ENCODE measurements around the gene SF3A2.

The SF3A2 gene

GRCh38 chr19:2255112-2255845, 18.7 kb downstream of the SF3A2 start:
- no peak for DNase-seq

DNA sequence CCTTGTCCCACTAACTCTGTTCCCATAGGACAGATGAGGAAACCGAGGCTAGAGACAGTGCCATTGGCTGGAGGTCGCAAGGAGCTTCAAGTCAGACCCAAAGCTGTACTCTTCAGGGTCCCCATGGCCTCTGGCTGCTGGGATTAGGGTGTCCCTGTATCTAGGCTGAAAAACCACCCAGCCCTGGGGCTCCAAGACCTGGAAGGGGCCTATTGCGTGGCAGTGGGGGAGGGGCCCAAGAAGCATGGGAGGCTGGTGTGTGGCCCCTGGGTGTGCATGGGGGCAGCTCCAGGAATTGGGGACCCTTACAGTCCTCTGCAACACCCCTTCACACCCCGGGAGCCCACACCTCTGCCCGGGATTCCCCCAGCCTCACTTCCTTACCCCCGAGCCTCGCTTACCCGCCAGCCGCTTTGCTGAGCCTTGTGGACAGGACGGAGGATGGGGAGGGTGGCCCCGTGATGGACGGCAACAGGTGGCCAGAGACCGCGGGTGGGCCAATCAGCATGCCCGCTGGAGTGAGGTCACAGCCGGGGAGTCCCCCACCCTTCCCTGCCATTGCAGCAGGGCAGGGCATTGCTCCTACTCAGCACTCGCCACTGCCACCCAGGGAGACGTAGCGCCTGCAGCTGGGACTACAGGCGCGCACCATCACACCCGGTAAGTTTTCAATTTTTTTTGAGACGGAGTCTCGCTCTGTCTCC, 19.5 kb downstream of the SF3A2 start, which contains the start of gene JSRP1:
Gene JSRP1, minus strand, starts transcription at position 436 of the 704 bp plus-strand sequence. CDS start 1,103 bp downstream, outside the sequence.
- no peak for DNase-seq

DNA sequence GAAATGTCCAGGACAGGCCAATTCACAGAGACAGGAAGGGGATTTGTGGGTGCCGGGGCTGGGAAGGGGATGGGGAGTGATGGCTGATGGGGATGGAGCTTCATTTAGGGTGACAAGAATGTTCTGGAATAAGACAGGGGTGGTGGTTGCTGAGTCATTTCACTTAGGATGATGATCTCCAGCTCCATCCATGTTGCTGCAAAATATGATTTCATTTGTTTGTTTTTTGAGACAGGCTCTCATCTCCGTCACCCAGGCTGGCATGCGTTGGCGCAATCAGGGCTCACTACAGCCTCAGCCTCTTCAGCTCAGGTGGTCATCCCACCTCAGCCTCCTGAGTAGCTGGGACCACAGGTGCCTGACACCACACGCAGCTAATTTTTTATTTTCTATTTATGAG, 22.7 kb downstream of the SF3A2 start:
- no peak for DNase-seq

DNA sequence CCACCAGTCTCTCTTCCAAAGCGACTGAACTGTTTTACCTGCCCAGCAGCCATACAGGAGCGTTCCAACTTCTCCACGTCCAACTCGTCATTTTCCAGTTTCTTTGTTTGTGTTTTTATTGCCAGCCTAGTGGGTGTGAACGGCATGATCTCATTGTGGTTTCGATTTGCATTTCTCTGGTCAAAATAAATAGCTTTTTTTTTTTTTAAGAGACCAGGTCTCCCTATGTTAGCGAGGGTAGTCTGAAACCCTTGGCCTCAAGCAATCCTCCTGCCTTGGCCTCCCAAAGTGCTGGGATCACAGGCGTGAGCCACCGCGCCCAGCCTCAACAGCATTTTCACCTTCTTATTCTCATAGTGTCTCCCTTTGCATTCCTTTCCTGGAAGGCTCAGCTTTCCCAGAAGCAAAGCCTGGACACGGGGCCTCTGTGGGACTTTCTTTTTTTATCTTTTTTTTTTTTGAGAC, 23.7 kb downstream of the SF3A2 start:
- DNase-seq = no peak

GRCh38 chr19:2261438-2262172, 25.0 kb downstream of the SF3A2 start:
- peak; percentile 57 for DNase-seq

- no peak for DNase-seq
Observed at GRCh38 chr19:2266183-2266993, 29.8 kb downstream of the SF3A2 start.

- no peak for DNase-seq
Observed at GRCh38 chr19:2268480-2268830, 31.8 kb downstream of the SF3A2 start.

GRCh38 chr19:2268861-2269243, 32.2 kb downstream of the SF3A2 start:
- no peak for DNase-seq

DNA sequence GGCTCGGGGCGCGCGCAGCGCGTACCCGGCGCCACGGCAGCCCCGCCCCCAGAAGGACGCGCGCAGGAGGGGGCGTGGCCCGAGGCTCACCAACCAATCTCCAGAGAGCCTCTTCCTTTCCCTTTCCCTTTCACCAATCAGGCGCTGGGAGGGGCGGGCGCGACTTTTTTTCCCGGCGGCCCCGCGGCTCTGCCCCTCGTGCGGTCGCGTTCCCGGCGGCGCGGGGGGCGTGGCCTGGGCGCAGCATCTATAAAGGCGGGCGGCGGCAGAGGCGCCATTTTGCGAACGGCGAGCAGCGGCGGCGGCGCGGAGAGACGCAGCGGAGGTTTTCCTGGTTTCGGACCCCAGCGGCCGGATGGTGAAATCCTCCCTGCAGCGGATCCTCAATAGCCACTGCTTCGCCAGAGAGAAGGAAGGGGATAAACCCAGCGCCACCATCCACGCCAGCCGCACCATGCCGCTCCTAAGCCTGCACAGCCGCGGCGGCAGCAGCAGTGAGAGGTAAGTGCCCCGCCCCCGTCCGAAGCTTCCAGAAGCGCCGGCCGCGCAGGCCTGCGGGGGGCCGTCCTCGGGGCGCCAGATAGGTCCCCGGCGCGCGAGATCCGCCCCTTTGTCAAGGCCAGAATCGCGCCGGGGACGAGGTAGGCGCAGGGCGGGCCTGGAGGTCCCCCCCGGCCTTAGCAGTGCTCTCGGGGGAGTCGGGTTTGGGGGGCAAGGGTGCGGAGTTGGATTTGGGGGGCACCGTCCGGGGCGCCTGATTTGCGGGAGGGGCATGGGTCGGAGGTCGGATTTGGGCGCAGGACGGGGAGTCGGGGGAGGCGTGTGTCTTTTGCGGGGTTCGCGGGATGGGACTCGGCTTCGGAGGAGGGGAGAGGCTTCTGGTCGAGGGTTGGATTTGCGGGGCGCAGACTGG, 32.9 kb downstream of the SF3A2 start:
- DNase-seq = peak; percentile 100

GRCh38 chr19:2270157-2270422, 33.5 kb downstream of the SF3A2 start:
- peak; percentile 40 for DNase-seq

DNA sequence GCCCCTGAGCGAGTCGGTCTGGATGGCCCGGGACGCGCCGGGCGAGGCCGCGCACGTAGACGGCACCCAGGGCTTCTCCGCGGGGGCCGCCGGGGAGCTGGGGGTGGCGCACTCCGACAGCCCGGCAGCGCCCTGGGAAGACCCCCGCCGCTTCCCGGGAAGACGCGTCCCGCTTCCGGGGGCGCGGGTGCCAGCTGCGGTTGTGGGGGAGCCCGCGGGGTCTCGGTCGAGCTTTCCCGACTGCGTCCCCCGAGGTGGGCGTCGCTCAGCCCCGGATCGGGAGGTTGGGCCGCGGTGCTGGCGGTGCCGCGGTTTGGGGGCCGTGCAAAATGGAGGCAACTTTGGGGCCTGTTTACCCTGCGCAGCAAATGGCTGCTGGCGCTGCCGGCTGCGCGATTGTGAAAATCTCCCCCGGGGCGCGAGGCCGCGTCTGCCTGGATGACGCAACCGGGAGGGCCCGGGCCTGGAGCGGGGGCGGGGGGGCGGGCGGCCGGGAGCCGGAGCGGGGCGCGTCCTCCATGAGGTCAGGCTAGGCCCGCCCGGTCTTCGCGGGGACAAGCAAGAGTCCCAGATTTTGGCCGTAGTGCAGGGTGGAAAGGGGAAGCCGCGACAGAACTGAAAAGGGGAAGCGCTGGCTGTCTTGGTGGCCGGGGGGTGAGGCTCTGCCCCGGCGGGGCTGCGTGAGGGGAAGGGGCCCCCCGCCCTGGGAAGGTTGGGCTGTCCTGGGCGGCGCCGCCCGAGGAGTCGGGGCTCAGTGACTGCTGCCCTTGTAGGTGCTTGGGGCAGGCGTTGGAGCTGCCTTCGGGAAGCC, 34.0 kb downstream of the SF3A2 start:
- DNase-seq = peak; percentile 62

DNA sequence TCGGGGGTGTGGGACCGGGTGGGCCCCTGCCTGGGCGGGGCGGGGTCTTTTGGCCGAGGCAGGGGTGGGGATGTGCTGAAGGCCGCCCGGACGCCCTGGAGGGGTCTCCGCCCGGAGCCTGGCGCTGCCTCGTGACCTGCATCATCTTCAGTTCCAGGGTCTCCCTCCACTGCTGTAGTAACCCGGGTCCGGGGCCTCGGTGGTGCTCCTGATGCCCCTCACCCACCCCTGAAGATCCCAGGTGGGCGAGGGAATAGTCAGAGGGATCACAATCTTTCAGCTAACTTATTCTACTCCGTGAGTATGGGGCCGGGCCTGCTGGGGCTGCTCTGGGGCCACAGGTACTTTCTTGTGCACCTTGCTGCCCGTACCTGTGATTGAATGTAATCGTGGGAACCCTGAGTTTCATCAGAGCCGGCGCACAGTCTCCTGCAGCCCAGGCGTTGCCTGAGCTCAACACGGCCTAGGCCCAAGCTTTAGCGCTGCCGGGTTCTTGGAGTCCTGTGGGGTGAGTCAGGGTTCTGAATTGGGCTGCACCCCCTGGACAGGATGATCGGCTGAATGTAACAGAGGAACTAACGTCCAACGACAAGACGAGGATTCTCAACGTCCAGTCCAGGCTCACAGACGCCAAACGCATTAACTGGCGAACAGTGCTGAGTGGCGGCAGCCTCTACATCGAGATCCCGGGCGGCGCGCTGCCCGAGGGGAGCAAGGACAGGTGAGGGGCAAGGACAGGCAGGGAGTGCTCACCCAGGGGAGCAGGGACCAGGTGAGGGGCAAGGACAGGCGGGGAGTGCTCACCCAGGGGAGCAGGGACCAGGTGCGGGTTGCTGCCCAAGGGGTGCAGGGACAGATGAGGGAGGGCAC, 34.8 kb downstream of the SF3A2 start:
- peak; percentile 21 for DNase-seq

GRCh38 chr19:2273356-2274184, 36.9 kb downstream of the SF3A2 start:
- peak; percentile 74 for DNase-seq

DNA sequence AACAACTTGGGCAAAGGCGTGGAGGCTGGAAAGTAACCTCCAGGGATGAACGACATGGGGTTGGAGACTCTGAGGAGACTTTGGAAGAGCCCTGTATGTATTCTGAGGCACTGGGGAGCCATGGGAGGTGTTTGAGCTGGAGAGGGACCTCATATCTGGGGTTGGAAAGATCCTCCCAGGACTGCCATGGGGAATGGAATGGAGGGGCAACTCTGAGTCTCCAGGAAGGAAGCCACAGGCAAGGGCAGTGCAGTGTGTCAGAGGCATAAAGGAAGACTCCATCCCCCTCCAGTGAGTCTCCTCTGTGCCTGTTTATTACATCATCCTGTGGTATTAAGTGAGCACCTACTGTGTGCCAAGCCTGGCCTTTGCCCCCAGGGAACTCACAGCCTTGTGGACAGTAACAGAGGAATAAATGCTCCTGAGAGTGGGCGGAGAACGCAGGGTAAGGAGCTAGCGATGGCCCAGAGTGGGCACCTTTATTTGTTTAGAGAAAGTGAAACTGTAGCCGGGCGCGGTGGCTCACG, 37.6 kb downstream of the SF3A2 start:
- DNase-seq = no peak

DNA sequence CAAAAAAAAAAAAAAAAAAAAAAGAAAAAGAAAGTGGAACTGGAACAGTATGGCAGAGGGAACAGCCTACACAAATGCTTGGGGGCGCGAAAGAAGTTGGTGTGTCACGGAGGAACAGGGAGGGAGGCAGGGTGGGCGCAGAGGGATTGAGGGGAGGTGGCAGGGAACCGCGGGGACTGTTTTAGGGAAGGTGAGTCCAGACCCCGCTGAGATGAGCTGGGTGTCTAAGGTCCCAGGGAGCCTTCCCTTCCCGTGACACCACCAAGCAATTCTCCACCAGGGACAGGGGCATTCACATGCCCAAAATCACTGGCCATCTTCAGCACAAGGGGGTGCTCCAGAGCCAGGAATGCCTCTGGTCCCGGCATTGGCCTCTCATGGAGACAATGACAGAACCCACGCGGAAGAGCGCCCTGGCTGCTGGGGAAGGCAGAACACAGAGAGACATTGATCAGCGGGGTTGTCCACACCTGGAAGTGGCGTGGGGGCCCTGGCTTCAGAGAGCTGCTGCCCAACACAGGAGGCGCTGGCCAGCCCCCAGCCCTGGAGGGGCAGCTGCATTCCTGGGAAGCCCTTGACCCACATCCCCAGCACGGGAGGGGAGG, 38.4 kb downstream of the SF3A2 start:
- peak; percentile 42 for DNase-seq

DNA sequence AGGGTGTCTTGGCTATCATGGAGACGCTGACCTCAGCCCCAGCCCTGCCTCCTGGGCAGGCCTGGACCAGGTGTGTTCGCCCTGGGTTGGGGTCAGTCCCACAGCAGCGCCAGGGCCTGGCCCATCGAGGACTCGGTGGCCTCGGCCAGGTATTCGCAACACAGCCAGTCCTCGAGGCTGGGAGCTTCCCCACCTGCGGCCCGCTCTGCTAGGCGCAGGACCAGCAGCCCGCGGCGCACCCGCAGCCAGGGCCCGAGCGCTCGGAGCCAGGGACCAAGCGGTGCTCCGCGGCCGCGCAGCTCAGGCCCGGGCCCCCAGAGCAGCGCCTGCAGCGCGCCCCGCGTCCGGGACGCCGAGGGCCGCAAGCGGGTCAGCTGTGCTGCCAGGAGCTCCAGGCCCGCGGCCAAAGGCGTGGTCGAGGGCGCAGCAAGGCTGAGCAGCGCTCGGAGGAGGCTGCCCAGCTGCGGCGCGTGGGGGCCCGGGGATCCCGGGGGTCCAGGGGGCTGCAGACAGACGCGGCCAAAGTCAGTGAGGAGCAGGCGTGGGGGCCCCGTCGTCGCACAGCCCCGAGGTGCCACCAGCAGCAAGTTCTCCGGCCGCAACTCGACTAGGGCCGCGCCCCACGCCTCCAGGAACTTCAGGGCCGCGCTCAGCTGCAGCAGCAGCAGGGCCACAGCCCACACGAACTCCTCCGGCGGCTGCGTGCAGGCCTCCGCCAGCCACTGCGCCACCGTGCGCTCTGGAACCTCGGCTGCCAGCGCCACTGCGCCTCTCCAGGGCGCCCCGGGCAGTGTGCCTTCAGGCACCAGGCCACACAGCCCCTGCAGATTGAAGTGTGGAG, 39.2 kb downstream of the SF3A2 start:
- no peak for DNase-seq

DNA sequence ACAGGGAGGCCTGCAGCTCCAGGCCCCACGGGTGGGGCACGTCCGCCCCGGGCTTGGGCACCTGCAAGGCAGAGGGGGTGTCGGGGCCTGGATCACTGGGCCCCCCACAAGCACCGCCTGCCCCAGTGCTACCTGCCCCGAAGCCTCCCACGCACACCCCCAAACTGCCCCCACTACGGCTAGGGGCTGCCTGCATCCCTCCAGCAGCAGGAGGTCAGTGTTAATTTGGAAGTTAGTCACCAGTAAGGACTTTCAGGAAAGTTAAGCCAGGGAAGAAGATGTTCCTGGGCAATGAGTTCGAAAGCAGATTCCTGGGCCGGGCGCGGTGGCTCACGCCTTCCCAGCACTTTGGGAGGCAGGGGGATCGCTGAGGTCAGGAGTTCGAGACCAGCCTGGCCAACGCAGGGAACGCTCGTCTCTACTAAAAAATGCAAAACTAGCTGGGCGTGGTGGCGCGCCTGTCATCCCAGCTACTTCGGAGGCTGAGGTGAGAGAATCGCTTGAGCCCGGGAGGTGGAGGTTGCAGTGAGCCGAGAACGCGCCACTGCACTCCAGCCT, 39.9 kb downstream of the SF3A2 start:
- no peak for DNase-seq
